HG03139 (cell line): Measurements from ENCODE around the gene CDCP2.

ENCODE experiments used
- ATAC-seq: cut with Tn5 transposase; IDR thresholded peaks from one replicate; pipeline ENCODE4 v1.9.1; 2021; ENCODE audit not compliant: unreplicated experiment

The CDCP2 gene

GRCh38 chr1:54137534-54138061, 15.2 kb downstream of the CDCP2 start:
- ATAC-seq: no peak

GRCh38 chr1:54136963-54137533, 15.8 kb downstream of the CDCP2 start:
- no peak for ATAC-seq

- no peak for ATAC-seq
Observed at GRCh38 chr1:54136269-54136896, 16.4 kb downstream of the CDCP2 start.

GRCh38 chr1:54135436-54136120, 17.2 kb downstream of the CDCP2 start:
- ATAC-seq: no peak

- no peak for ATAC-seq
Observed at GRCh38 chr1:54134295-54134694, 18.5 kb downstream of the CDCP2 start.

- no peak for ATAC-seq
Observed at GRCh38 chr1:54132495-54132894, 20.3 kb downstream of the CDCP2 start.

GRCh38 chr1:54131419-54131818, 21.4 kb downstream of the CDCP2 start:
- no peak for ATAC-seq

GRCh38 chr1:54129858-54130257, 22.9 kb downstream of the CDCP2 start:
- ATAC-seq: no peak

- ATAC-seq: no peak
Observed at GRCh38 chr1:54127594-54128300, 25.1 kb downstream of the CDCP2 start.

- ATAC-seq: no peak
Observed at GRCh38 chr1:54126271-54126815, 26.5 kb downstream of the CDCP2 start.

GRCh38 chr1:54125386-54126070, 27.3 kb downstream of the CDCP2 start:
- no peak for ATAC-seq

- ATAC-seq: no peak
Observed at GRCh38 chr1:54124906-54125305, 27.9 kb downstream of the CDCP2 start.

GRCh38 chr1:54124472-54124871, 28.3 kb downstream of the CDCP2 start:
- no peak for ATAC-seq

- ATAC-seq: no peak
Observed at GRCh38 chr1:54122992-54123391, 29.8 kb downstream of the CDCP2 start.

GRCh38 chr1:54122135-54122751, 30.6 kb downstream of the CDCP2 start:
- no peak for ATAC-seq

GRCh38 chr1:54121482-54122134, 31.2 kb downstream of the CDCP2 start:
- no peak for ATAC-seq

- no peak for ATAC-seq
Observed at GRCh38 chr1:54120698-54121481, 31.9 kb downstream of the CDCP2 start.

GRCh38 chr1:54120018-54120697, 32.6 kb downstream of the CDCP2 start:
- ATAC-seq: no peak
